K562 (cell line): Measurements from ENCODE around the gene BMP6. TPM values are rescaled to one million over a fixed set of nuclear protein-coding genes. Genes with fewer than 3 reads are reported as not detected.

Experiments used
- ATAC-seq: fragments of 200-7000 bp; cut with Tn5 transposase; 3 replicates; pipeline ENCODE4 v1.9.1; 2020; ENCODE audit warnings: moderate library complexity
- BruUV-seq: library from RNA; stranded (reverse); fragments of 400-500 nt; replicated peaks from 2 replicates; lab custom pipeline; 2021; lab: Mats Ljungman, UMichigan
- CTCF ChIA-PET: fragments of 300-600 bp; formaldehyde crosslinking; extraction: SDS; loops from one replicate; lab custom pipeline; 2021; ENCODE audit warnings: low intra/inter-chr PET ratio; lab: Yijun Ruan, JAX
- POLR2A ChIA-PET: fragments of 300-600, 350-650 bp; sonication (Branson Sonifier 250); formaldehyde crosslinking; extraction: SDS; loops from one replicate; lab custom pipeline; 2021; ENCODE audit warnings: antibody characterized with exemption, inconsistent platforms; lab: Yijun Ruan, JAX
- DNase-seq, 4 experiments: peaks; one replicate each; pipeline versions ENCODE4 v3.0.0 to v3.0.0-alpha.2; 2011 to 2018; ENCODE audit warnings: low spot score in 3 of 4, mixed read lengths in 3 of 4; ENCODE audit errors: extremely low read depth in 1 of 4
- FAIRE-seq: peaks from 2 replicates; lab custom pipeline; 2011; peaks lifted over from hg19 to GRCh38; lab: Jason Lieb, UNC
- H2AFZ ChIP-seq: 2 replicates; pipeline ENCODE4 v1.6.0; 2011; ENCODE audit warnings: low read depth, low read length, control low read depth, inconsistent platforms
- H3K27ac ChIP-seq: fragments of 200-600 bp; 3 replicates; pipeline ENCODE4 v1.8.0; 2011; ENCODE audit warnings: low read depth, mild to moderate bottlenecking, control low read depth, inconsistent platforms, low read length, moderate library complexity, mixed read lengths; ENCODE audit errors: extremely low read depth
- H3K27me3 ChIP-seq, 2 experiments: fragments of 300-600 bp in 1 of 2; 2 replicates in 1 of 2; 3 replicates in 1 of 2; pipeline versions ENCODE4 v1.6.0 to v1.8.0; 2011; ENCODE audit warnings: inconsistent platforms in 2 of 2, low read length in 2 of 2, mild to moderate bottlenecking in 1 of 2, mixed read lengths in 1 of 2, moderate library complexity in 1 of 2; ENCODE audit not compliant: control insufficient read depth in 2 of 2, insufficient read depth in 2 of 2
- H3K36me3 ChIP-seq: fragments of 300-600 bp; 3 replicates; pipeline ENCODE4 v1.8.0; 2011; ENCODE audit warnings: mild to moderate bottlenecking, low read length, inconsistent platforms; ENCODE audit not compliant: control insufficient read depth, insufficient read depth
- H3K4me1 ChIP-seq, 2 experiments: fragments of 200-600 bp in 1 of 2; replicated peaks in 1 of 2; 2 replicates in 1 of 2; 3 replicates in 1 of 2; pipeline versions ENCODE4 v1.5.1 to v1.8.0; 2011; ENCODE audit warnings: inconsistent platforms in 2 of 2, low read length in 2 of 2, mild to moderate bottlenecking in 1 of 2, mixed read lengths in 1 of 2, moderate library complexity in 1 of 2; ENCODE audit not compliant: control insufficient read depth in 2 of 2, insufficient read depth in 2 of 2
- H3K4me2 ChIP-seq: 2 replicates; pipeline ENCODE4 v1.6.1; 2011; ENCODE audit warnings: low read length, control low read depth, inconsistent platforms, mixed read lengths; ENCODE audit not compliant: insufficient read depth
- H3K4me3 ChIP-seq: fragments of 200-600 bp; sonication (generic), shearing (Covaris generic); 2 replicates; pipeline ENCODE4 v1.5.1; 2016; ENCODE audit warnings: control low read depth, inconsistent platforms
- H3K79me2 ChIP-seq: fragments of 200-600 bp; 3 replicates; pipeline ENCODE4 v1.8.0; 2011; ENCODE audit warnings: low read length, inconsistent platforms; ENCODE audit not compliant: control insufficient read depth, insufficient read depth
- H3K9ac ChIP-seq, 2 experiments: 2 replicates each; pipeline versions ENCODE4 v1.6.0 to v1.6.1; 2011; ENCODE audit warnings: low read depth in 2 of 2, low read length in 2 of 2, control low read depth in 1 of 2, inconsistent platforms in 1 of 2, mild to moderate bottlenecking in 1 of 2, mixed read lengths in 1 of 2; ENCODE audit not compliant: insufficient read depth in 1 of 2
- H3K9me1 ChIP-seq: one replicate; pipeline ENCODE4 v1.6.0; 2011; ENCODE audit warnings: inconsistent platforms, mild to moderate bottlenecking, low read length, moderate library complexity; ENCODE audit not compliant: control insufficient read depth, insufficient read depth
- H3K9me3 ChIP-seq: replicated peaks from 2 replicates; pipeline ENCODE4 v1.5.1; 2011; ENCODE audit warnings: low read depth, low read length, inconsistent platforms; ENCODE audit not compliant: control insufficient read depth, insufficient read depth
- H4K20me1 ChIP-seq: replicated peaks from 2 replicates; pipeline ENCODE4 v1.6.1; 2011; ENCODE audit warnings: low read length, inconsistent platforms, mixed read lengths; ENCODE audit not compliant: control insufficient read depth, insufficient read depth
- ASH1L ChIP-seq: fragments of 450-650 bp; IDR thresholded peaks from 2 replicates; pipeline ENCODE4 v1.6.1; 2018; ENCODE audit warnings: borderline replicate concordance, mild to moderate bottlenecking, low read depth; ENCODE audit not compliant: partially characterized antibody
- C11orf30 ChIP-seq: fragments of 450-650 bp; IDR thresholded peaks from 2 replicates; pipeline ENCODE4 v1.6.1; 2016; ENCODE audit warnings: low read depth, mild to moderate bottlenecking
- CBX5 ChIP-seq: IDR thresholded peaks from 2 replicates; pipeline ENCODE4 v1.6.1; 2014; ENCODE audit warnings: low read depth, borderline replicate concordance
- CCAR2 ChIP-seq: fragments of 200-400 bp; formaldehyde crosslinking; IDR thresholded peaks from 2 replicates; pipeline ENCODE4 v1.6.1; 2017; ENCODE audit warnings: mild to moderate bottlenecking, low read depth, low read length
- CXXC5 ChIP-seq: fragments of 250-450 bp; sonication (Bioruptor Pico); IDR thresholded peaks from 2 replicates; pipeline ENCODE4 v1.8.0; 2022; ENCODE audit warnings: inconsistent platforms, mild to moderate bottlenecking, moderate library complexity
- EHMT2 ChIP-seq: fragments of 450-650 bp; IDR thresholded peaks from 2 replicates; pipeline ENCODE4 v1.6.1; 2018; ENCODE audit warnings: antibody characterized with exemption
- ELF1 ChIP-seq: fragments of 200-800 bp; sonication (Bioruptor generic); IDR thresholded peaks from 2 replicates; pipeline ENCODE4 v1.6.1; 2016; ENCODE audit warnings: missing genetic modification characterization, missing compliant biosample characterization
- ETV6 ChIP-seq, 3 experiments: fragments of 150-350 bp in 1 of 3; sonication (generic) in 1 of 3; formaldehyde crosslinking in 1 of 3; IDR thresholded peaks; 2 replicates each; pipeline versions ENCODE4 v1.6.1 to v1.8.0; 2014 to 2022; ENCODE audit warnings: borderline replicate concordance in 2 of 3, low read depth in 2 of 3, antibody characterized with exemption in 1 of 3, low read length in 1 of 3, mild to moderate bottlenecking in 1 of 3, missing genetic modification reagents in 1 of 3
- FOXK2 ChIP-seq, 2 experiments: fragments of 450-650 bp; IDR thresholded peaks in 1 of 2; conservative IDR thresholded peaks in 1 of 2; 2 replicates each; pipeline ENCODE4 v1.6.1; 2016; ENCODE audit warnings: low read depth in 2 of 2, mild to moderate bottlenecking in 1 of 2
- KDM1A ChIP-seq, 2 experiments: fragments of 450-650 bp; IDR thresholded peaks; 2 replicates each; pipeline ENCODE4 v1.6.1; 2016; ENCODE audit warnings: mild to moderate bottlenecking in 2 of 2
- MAFG ChIP-seq: fragments of 450-650 bp; conservative IDR thresholded peaks from 2 replicates; pipeline ENCODE4 v1.6.1; 2016; ENCODE audit warnings: missing genetic modification characterization, missing compliant biosample characterization
- NR2F6 ChIP-seq: fragments of 450-650 bp; formaldehyde crosslinking; IDR thresholded peaks from 2 replicates; pipeline ENCODE4 v1.4.0; 2020; ENCODE audit warnings: mild to moderate bottlenecking
- SMARCA5 ChIP-seq: fragments of 450-650 bp; IDR thresholded peaks from 2 replicates; pipeline ENCODE4 v1.6.1; 2016
- SOX6 ChIP-seq: fragments of 450-650 bp; IDR thresholded peaks from 2 replicates; pipeline ENCODE4 v1.6.1; 2014; ENCODE audit warnings: mild to moderate bottlenecking
- SRSF3 ChIP-seq: fragments of 200-400 bp; formaldehyde crosslinking; IDR thresholded peaks from 2 replicates; pipeline ENCODE4 v1.6.1; 2016; ENCODE audit warnings: mild to moderate bottlenecking, low read length, moderate library complexity; ENCODE audit not compliant: insufficient read depth
- STAG1 ChIP-seq: sonication (generic); formaldehyde crosslinking; IDR thresholded peaks from 2 replicates; pipeline ENCODE4 v1.5.0; 2020; ENCODE audit warnings: missing genetic modification reagents, borderline replicate concordance
- TAL1 ChIP-seq: fragments of 450-650 bp; IDR thresholded peaks from 2 replicates; pipeline ENCODE4 v1.6.1; 2016; ENCODE audit warnings: mild to moderate bottlenecking
- TOE1 ChIP-seq, 2 experiments: fragments of 450-650 bp in 1 of 2; sonication (generic) in 1 of 2; formaldehyde crosslinking in 1 of 2; IDR thresholded peaks; 2 replicates each; pipeline versions ENCODE4 v1.7.1 to v1.8.0; 2016 to 2022; ENCODE audit warnings: borderline replicate concordance in 2 of 2, mild to moderate bottlenecking in 2 of 2, antibody characterized with exemption in 1 of 2, inconsistent platforms in 1 of 2, low read depth in 1 of 2, missing genetic modification reagents in 1 of 2, moderate library complexity in 1 of 2
- TRIM28 ChIP-seq: fragments of 450-650 bp; IDR thresholded peaks from 2 replicates; pipeline ENCODE4 v1.6.1; 2017
- ZNF23 ChIP-seq: fragments of 250-450 bp; sonication (Bioruptor Pico); IDR thresholded peaks from 2 replicates; pipeline ENCODE4 v1.4.0; 2020; ENCODE audit warnings: mild to moderate bottlenecking
- ZNF316 ChIP-seq: fragments of 450-650 bp; IDR thresholded peaks from 2 replicates; pipeline ENCODE4 v1.6.1; 2016
- WGBS: fragments of 100-300 bp; shearing (Covaris generic); methylation state at CpG from one replicate; pipeline ENCODE4 v1.1.6; 2016; ENCODE audit warnings: low coverage, mixed read lengths; ENCODE audit not compliant: insufficient coverage; ENCODE audit errors: missing lambda C conversion rate; 5-methylcytosine and 5-hydroxymethylcytosine counted together
- in situ Hi-C: fragments of 300-500 bp; cut with MboI; formaldehyde crosslinking; loops from 4 replicates; pipeline ENCODE4 v1.15.0; 2018; ENCODE audit warnings: inconsistent platforms, mixed read lengths
- intact Hi-C: fragments of 100-400 bp; cut with micrococcal nuclease; formaldehyde crosslinking; loops from 2 replicates; pipeline ENCODE4 v1.14.2; 2022
- polyA plus RNA-seq, 8 experiments: library from polyadenylated mRNA; depleted of rRNA in 4 of 8; stranded (reverse) in 5 of 8; unstranded in 3 of 8; fragments of >200 nt; fragmentation: Nextera tagmentation in 2 of 8; fragmentation: Illumina TruSeq in 1 of 8; extraction: Ambion mirVana in 2 of 8; extraction: Trizol in 1 of 8; gene quantifications; 2 replicates each; pipeline versions ENCODE4 v1.2.1 to v1.2.3, GENCODE V29; 2011 to 2014; ENCODE audit warnings: inconsistent platforms in 1 of 8, missing spikeins in 1 of 8
- total RNA-seq, 7 experiments: library from RNA; depleted of rRNA in 6 of 7; stranded (reverse); fragments of >200 nt in 6 of 7; fragmentation: Illumina TruSeq in 2 of 7; extraction: Trizol in 2 of 7; gene quantifications; 2 replicates each; pipeline versions ENCODE4 v1.2.1 to v1.2.3, GENCODE V29; 2011 to 2021; ENCODE audit warnings: low replicate concordance in 1 of 7
- TF ChIP-seq, protein P1 (sequence below): sonication (generic); formaldehyde crosslinking; IDR thresholded peaks from 2 replicates; pipeline ENCODE4 v1.8.1; 2023; ENCODE audit warnings: mild to moderate bottlenecking, missing genetic modification reagents
- TF ChIP-seq, protein P2 (sequence below): sonication (generic); formaldehyde crosslinking; IDR thresholded peaks from 2 replicates; pipeline ENCODE4 v1.8.0; 2022; ENCODE audit warnings: missing genetic modification reagents, mild to moderate bottlenecking, borderline replicate concordance

Gene BMP6
- total and polyA plus RNA-seq, 9 of the 15 experiments (the other 6 are each of a cell fraction or from before 2014, with no cell fraction given): 0.01 to 0.13 (median 0.06) TPM; not detected in 3

DNA sequence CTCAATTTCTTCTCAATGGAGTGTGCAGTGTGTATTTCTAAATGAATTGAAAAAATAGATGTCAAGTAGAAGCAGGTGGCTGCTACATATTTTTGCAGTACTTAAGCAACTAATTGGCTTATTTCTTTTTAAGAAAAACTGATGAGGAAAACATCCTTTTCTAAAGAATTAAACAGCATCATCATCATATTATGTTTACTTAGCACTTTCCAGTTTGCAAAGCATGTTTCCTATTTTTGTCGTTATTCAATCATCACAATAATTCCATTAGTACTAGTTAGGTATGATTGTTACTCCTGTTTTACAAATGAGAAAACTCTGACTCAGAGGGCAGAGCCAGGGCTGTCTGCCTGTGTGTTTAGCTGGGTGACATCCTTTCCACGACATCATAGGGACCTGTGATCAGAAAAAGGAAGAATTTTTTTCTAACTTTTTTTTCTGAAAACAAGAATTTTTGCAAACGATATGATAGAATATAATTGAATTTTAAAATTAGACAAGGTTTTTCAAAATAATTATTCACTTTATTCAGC is 22.7 kb upstream of the BMP6 start:
- DNase-seq (no peak), FAIRE-seq (no peak), ATAC-seq (no peak)
- H3K4me2 ChIP-seq: no peak overlapping the region
- no peaks in the 10 kb centered on the region; the same call in 1 of the 2 replicates for H3K9me3 ChIP-seq
- intact Hi-C loops (no loop called here), in situ Hi-C loops (no loop called here)
- no peak overlapping the region for H3K4me3 ChIP-seq
- H3K79me2 ChIP-seq: no peaks in the 10 kb centered on the region
- no peak overlapping the region for H3K9ac ChIP-seq
- CTCF ChIA-PET: no interaction called here
- peaks cover 0 to 13% of the 10 kb centered on the region in 2 experiments; a peak in 3 of 5 replicates for H3K4me1 ChIP-seq
- TF ChIP-seq TOE1 (IDR thresholded peaks at IDR 0.05; ENCODE audit: borderline replicate concordance) (no peak), TOE1 (CRISPR knock-in tag; IDR thresholded peaks at IDR 0.05; ENCODE audit: borderline replicate concordance, low read depth) (no peak), ELF1 (no peak), KDM1A (IDR thresholded peaks at IDR 0.05) (no peak), TAL1 (no peak), CBX5 (no peak), TRIM28 (no peak), ETV6 (IDR thresholded peaks at IDR 0.05; ENCODE audit: borderline replicate concordance in 1 of 2, low read depth in 2 of 2, low read length in 1 of 2) (no peak), ETV6 (CRISPR knock-in tag; IDR thresholded peaks at IDR 0.05; ENCODE audit: borderline replicate concordance) (no peak), SOX6 (no peak), SMARCA5 (no peak), ZNF316 (peak; percentile 85), ASH1L (no peak), EHMT2 (no peak), CXXC5 (CRISPR knock-in tag) (no peak), CCAR2 (no peak), C11orf30 (peak; percentile 74; the same call in 1 of the 2 replicates), MAFG (peak; percentile 47), ZNF23 (CRISPR knock-in tag) (no peak), SRSF3 (no peak), NR2F6 (CRISPR knock-in tag) (no peak), FOXK2 (conservative IDR thresholded peaks at IDR 0.05 in 1 of 2, IDR thresholded peaks at IDR 0.05 in 1 of 2; ENCODE audit: low read depth in 2 of 2) (no peak), STAG1 (CRISPR knock-in tag) (no peak)
- TF ChIP-seq, protein P1, sequence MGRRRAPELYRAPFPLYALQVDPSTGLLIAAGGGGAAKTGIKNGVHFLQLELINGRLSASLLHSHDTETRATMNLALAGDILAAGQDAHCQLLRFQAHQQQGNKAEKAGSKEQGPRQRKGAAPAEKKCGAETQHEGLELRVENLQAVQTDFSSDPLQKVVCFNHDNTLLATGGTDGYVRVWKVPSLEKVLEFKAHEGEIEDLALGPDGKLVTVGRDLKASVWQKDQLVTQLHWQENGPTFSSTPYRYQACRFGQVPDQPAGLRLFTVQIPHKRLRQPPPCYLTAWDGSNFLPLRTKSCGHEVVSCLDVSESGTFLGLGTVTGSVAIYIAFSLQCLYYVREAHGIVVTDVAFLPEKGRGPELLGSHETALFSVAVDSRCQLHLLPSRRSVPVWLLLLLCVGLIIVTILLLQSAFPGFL: no peak
- TF ChIP-seq, protein P2, sequence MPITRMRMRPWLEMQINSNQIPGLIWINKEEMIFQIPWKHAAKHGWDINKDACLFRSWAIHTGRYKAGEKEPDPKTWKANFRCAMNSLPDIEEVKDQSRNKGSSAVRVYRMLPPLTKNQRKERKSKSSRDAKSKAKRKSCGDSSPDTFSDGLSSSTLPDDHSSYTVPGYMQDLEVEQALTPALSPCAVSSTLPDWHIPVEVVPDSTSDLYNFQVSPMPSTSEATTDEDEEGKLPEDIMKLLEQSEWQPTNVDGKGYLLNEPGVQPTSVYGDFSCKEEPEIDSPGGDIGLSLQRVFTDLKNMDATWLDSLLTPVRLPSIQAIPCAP: no peak
- H2AFZ ChIP-seq: no peak overlapping the region
- no peaks in the 10 kb centered on the region for H3K36me3 ChIP-seq
- POLR2A ChIA-PET: interaction anchor here (0.6 kb wide), 1 partner anchor 10 kb away, joined by 3 read pairs; no protein-coding TSS in a partner anchor
- H3K27me3 ChIP-seq: no peaks in the 10 kb centered on the region
- H4K20me1 ChIP-seq: no peaks in the 10 kb centered on the region
- WGBS: 24% methylated on average over 3 of the region's 3 CpGs
- no peak overlapping the region for H3K27ac ChIP-seq
- no peaks in the 10 kb centered on the region for H3K9me1 ChIP-seq
- no TSS peak for BruUV-seq
